Spleen (tissue), 11 donors: ENCODE measurements around the gene KCND3. TPM values are rescaled to one million over a fixed set of nuclear protein-coding genes. Genes with fewer than 3 reads are reported as not detected.

Experiments used
- DNase-seq: peaks from one replicate; pipeline ENCODE4 v3.0.0-alpha.2; 2020
- H3K27ac ChIP-seq, 8 donors: fragments of 200-600 bp; sonication (generic) in 7 of 8; 1 replicate in 4 of 8; 2 replicates in 4 of 8; pipeline versions ENCODE4 v1.5.0 to v1.8.0; 2016 to 2021; ENCODE audit warnings: inconsistent platforms in 4 of 8, mild to moderate bottlenecking in 4 of 8, moderate library complexity in 1 of 8
- H3K27me3 ChIP-seq, 7 donors: fragments of 200-600 bp; sonication (generic) in 6 of 7; replicated peaks in 1 of 7; 1 replicate in 4 of 7; 2 replicates in 3 of 7; pipeline versions ENCODE4 v1.5.0 to v1.8.0; 2016 to 2021; ENCODE audit warnings: inconsistent platforms in 3 of 7, mild to moderate bottlenecking in 1 of 7
- H3K36me3 ChIP-seq, 6 donors: fragments of 200-600 bp; sonication (generic) in 5 of 6; 1 replicate in 4 of 6; 2 replicates in 2 of 6; pipeline versions ENCODE4 v1.5.0 to v1.8.0; 2016 to 2021; ENCODE audit warnings: inconsistent platforms in 2 of 6
- H3K4me1 ChIP-seq, 6 donors: fragments of 200-600 bp; sonication (generic) in 5 of 6; 1 replicate in 3 of 6; 2 replicates in 3 of 6; pipeline versions ENCODE4 v1.5.0 to v1.8.0; 2016 to 2021; ENCODE audit warnings: inconsistent platforms in 3 of 6
- H3K4me3 ChIP-seq, 8 donors: fragments of 200-600 bp; sonication (generic) in 7 of 8; 1 replicate in 4 of 8; 2 replicates in 4 of 8; pipeline versions ENCODE4 v1.5.0 to v1.8.0; 2016 to 2021; ENCODE audit warnings: inconsistent platforms in 4 of 8, mild to moderate bottlenecking in 4 of 8, moderate library complexity in 2 of 8
- H3K9me3 ChIP-seq, 8 donors: fragments of 200-600 bp; sonication (generic) in 7 of 8; 1 replicate in 4 of 8; 2 replicates in 4 of 8; pipeline versions ENCODE4 v1.5.0 to v1.8.0; 2016 to 2021; ENCODE audit warnings: inconsistent platforms in 4 of 8
- POLR2A ChIP-seq, 3 donors: fragments of 450-650 bp; IDR thresholded peaks; one replicate each; pipeline ENCODE4 v1.5.1; 2017; ENCODE audit warnings: antibody characterized with exemption in 3 of 3, mild to moderate bottlenecking in 1 of 3
- POLR2AphosphoS5 ChIP-seq, 3 donors: sonication (generic); formaldehyde crosslinking; IDR thresholded peaks; one replicate each; pipeline ENCODE4 v1.5.1; 2017; ENCODE audit warnings: antibody characterized with exemption in 3 of 3
- WGBS, 5 donors: extraction: QIAGEN DNeasy Blood & Tissue Kit in 3 of 5; methylation state at CpG; one replicate each; pipeline versions ENCODE4 v1.1.5 to v1.1.7; 2013 to 2018; 5-methylcytosine and 5-hydroxymethylcytosine counted together
- intact Hi-C: fragments of 100-400 bp; cut with DNase I; formaldehyde crosslinking; loops from one replicate; pipeline ENCODE4 v1.15.0; 2023; ENCODE audit warnings: low total_unique reads
- polyA plus RNA-seq, 3 donors: library from polyadenylated mRNA; stranded (reverse); fragments of 200-250 nt; gene quantifications; one replicate each; pipeline ENCODE4 v1.2.1, GENCODE V29; 2013
- total RNA-seq, 7 donors: library from RNA; depleted of rRNA in 3 of 7; stranded (reverse); fragments of >200 nt in 3 of 7; fragmentation: NEBNext Ultra II Directional in 4 of 7; extraction: Animal tissue kit (Norgen Biotek cat#: 25700) in 4 of 7; gene quantifications; one replicate each; pipeline versions ENCODE4 v1.1.0 to v1.2.1, GENCODE V29; 2016 to 2021
- TF ChIP-seq, protein P1 (sequence below), 11 experiments: fragments of 200-600 bp in 7 of 11; fragments of 450-650 bp in 4 of 11; sonication (generic) in 4 of 11; IDR thresholded peaks in 8 of 11; conservative IDR thresholded peaks in 3 of 11; 1 replicate in 7 of 11; 2 replicates in 4 of 11; pipeline versions ENCODE4 v1.4.0 to v1.8.0; 2016 to 2021; ENCODE audit warnings: antibody characterized with exemption in 11 of 11, inconsistent platforms in 4 of 11, mild to moderate bottlenecking in 1 of 11
- donor health status: healthy with polysubstance abuse.
- donor health status: DM: no; HTN: no; CAD: no; lungs with moderate emphysema.
- donor health status: DM: no; HTN: no; CAD: no.
- donor health status: Bipolar disorder and iron deficiency.
- donor health status: healthy.
- donor health status: DM: no; HTN: no; CAD: no.
- donor health status: DM: yes; HTN: yes; CAD: no.

Gene KCND3
- total and polyA plus RNA-seq, 10 donors = 0.67 to 14.2 (median 8.6) TPM

DNA sequence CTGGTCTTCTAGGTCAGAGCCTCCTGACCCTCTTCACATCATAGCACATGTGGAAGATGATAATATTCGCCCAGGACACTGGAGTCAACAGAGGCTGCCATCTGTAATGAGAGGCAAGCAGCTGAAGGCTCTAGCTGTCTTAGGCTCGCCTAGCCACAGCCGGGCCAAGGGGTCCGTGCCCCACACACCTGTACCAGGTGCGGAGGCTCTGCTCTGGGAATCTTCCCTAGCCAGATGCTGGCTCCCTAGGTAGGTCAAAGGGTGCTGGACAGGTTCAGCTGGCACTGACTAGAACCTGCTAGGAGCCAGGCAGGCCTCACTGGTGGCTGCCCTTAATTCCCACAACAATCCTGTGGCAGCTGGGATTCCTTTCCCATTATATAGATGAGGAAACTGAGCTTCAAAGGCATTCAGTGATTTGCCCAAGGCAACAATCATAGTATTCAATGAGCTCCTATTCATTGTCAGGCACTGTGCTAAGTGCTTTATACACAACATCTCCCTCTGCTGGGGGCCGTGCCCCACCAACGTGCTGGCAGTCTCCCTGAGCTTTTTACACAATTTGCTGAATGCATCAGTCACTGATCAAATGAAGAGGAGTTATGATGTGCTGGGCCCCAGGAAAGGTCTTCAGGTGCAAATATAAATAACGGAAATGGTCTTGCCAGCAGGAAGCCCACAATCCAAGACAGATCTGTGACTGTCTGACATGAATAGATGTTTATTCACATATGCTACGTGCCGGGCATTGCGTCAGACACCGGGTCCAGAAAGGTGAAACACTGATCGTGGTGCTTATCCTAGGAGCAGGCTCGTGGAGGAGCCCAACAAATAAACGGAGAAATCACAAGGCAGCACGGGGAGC lies 175.8 kb downstream of the KCND3 start:
- Histone ChIP-seq H3K27ac (no peak overlapping the region), H3K9me3 (no peaks in the 10 kb centered on the region), H3K4me1 (no peaks in the 10 kb centered on the region), H3K27me3 (no peaks in the 10 kb centered on the region), H3K4me3 (no peak overlapping the region), H3K36me3 (no peaks in the 10 kb centered on the region)
- no peak for DNase-seq
- TF ChIP-seq, protein P1, sequence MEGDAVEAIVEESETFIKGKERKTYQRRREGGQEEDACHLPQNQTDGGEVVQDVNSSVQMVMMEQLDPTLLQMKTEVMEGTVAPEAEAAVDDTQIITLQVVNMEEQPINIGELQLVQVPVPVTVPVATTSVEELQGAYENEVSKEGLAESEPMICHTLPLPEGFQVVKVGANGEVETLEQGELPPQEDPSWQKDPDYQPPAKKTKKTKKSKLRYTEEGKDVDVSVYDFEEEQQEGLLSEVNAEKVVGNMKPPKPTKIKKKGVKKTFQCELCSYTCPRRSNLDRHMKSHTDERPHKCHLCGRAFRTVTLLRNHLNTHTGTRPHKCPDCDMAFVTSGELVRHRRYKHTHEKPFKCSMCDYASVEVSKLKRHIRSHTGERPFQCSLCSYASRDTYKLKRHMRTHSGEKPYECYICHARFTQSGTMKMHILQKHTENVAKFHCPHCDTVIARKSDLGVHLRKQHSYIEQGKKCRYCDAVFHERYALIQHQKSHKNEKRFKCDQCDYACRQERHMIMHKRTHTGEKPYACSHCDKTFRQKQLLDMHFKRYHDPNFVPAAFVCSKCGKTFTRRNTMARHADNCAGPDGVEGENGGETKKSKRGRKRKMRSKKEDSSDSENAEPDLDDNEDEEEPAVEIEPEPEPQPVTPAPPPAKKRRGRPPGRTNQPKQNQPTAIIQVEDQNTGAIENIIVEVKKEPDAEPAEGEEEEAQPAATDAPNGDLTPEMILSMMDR (IDR thresholded peaks at IDR 0.05 in 8 of 11, conservative IDR thresholded peaks at IDR 0.05 in 3 of 11) = no peak
- TF ChIP-seq POLR2A (IDR thresholded peaks at IDR 0.05) (no peak), POLR2AphosphoS5 (IDR thresholded peaks at IDR 0.05) (no peak)
- intact Hi-C loops = no loop called here
- WGBS, 5 donors = 66 to 83% (median 80%) methylated on average over 12 to 16 of the region's 16 CpGs

- TF ChIP-seq POLR2A (IDR thresholded peaks at IDR 0.05) (no peak), POLR2AphosphoS5 (IDR thresholded peaks at IDR 0.05) (no peak)
- TF ChIP-seq, protein P1 (IDR thresholded peaks at IDR 0.05 in 8 of 11, conservative IDR thresholded peaks at IDR 0.05 in 3 of 11) = no peak
- 92 to 97% (median 93%) methylated on average over 4 of the region's 4 CpGs for WGBS, 5 donors
Observed at GRCh38 chr1:111812306-111812705, 177.2 kb downstream of the KCND3 start.

DNA sequence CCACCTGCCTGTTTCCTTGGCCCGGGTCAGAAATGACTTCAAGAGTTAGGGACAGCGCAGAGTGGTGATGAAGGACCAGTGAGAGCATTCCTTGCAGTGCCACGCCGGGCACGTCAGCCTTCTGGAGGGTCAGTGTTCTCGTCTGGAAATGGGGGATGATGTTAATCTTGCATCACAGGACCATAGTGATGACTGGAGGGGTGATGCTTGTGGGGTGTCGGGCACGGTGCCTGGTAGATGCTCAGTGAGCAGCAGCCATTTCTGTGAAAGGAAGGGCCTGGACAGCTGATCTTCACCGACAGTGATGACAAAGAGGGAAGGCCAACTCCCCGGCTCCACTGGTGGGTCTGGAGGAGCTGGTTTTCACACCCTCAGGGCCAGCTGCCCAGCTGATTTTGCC lies 177.6 kb downstream of the KCND3 start:
- WGBS, 5 donors = 84 to 93% (median 87%) methylated on average over 10 of the region's 10 CpGs
- DNase-seq = no peak

More at GRCh38 chr1:111812306-111812705, 177.2 kb downstream of the KCND3 start:
- Histone ChIP-seq H3K27ac (no peak overlapping the region), H3K4me1 (no peaks in the 10 kb centered on the region), H3K9me3 (no peaks in the 10 kb centered on the region), H3K4me3 (no peak overlapping the region), H3K36me3 (no peaks in the 10 kb centered on the region), H3K27me3 (no peaks in the 10 kb centered on the region)
- no peak for DNase-seq
- intact Hi-C loops = no loop called here

GRCh38 chr1:111805251-111805650 lies 184.2 kb downstream of the KCND3 start:
- H3K27me3 ChIP-seq = no peaks in the 10 kb centered on the region
- no peaks in the 10 kb centered on the region for H3K4me1 ChIP-seq
- TF ChIP-seq POLR2A (IDR thresholded peaks at IDR 0.05) (no peak), POLR2AphosphoS5 (IDR thresholded peaks at IDR 0.05) (no peak)
- TF ChIP-seq, protein P1 (IDR thresholded peaks at IDR 0.05 in 8 of 11, conservative IDR thresholded peaks at IDR 0.05 in 3 of 11) = no peak
- no peaks in the 10 kb centered on the region for H3K36me3 ChIP-seq
- DNase-seq = no peak
- H3K9me3 ChIP-seq = no peaks in the 10 kb centered on the region
- no peak overlapping the region for H3K4me3 ChIP-seq
- intact Hi-C loops = no loop called here
- WGBS, 5 donors = 77 to 90% (median 84%) methylated on average over 2 of the region's 2 CpGs
- no peak overlapping the region for H3K27ac ChIP-seq

More for the DNA sequence above, 177.6 kb downstream of the KCND3 start:
- no peak overlapping the region for H3K4me3 ChIP-seq
- no peak overlapping the region for H3K27ac ChIP-seq
- intact Hi-C loops = no loop called here
- H3K9me3 ChIP-seq = no peaks in the 10 kb centered on the region
- H3K4me1 ChIP-seq = no peaks in the 10 kb centered on the region
- no peaks in the 10 kb centered on the region for H3K27me3 ChIP-seq
- no peak for TF ChIP-seq POLR2AphosphoS5 (IDR thresholded peaks at IDR 0.05)
- no peak for TF ChIP-seq POLR2A (IDR thresholded peaks at IDR 0.05)
- TF ChIP-seq, protein P1 (IDR thresholded peaks at IDR 0.05 in 8 of 11, conservative IDR thresholded peaks at IDR 0.05 in 3 of 11) = no peak
- H3K36me3 ChIP-seq = no peaks in the 10 kb centered on the region
